Endothelial cell (in vitro differentiated cells): ENCODE results near the gene ZFYVE19. TPM values are rescaled to one million over a fixed set of nuclear protein-coding genes. Genes with fewer than 3 reads are reported as not detected.
A peak's percentile ranks its signal among the peaks of the same experiment; 100 is the strongest.

Source experiments
- DNase-seq: peaks from one replicate; pipeline ENCODE4 v3.0.0; 2021; ENCODE audit warnings: low spot score
- H3K27ac Mint-ChIP-seq: one replicate; pipeline ENCODE4 v1.8.0; 2021; ENCODE audit warnings: mixed read lengths, inconsistent platforms; ENCODE audit not compliant: unreplicated experiment
- H3K27me3 Mint-ChIP-seq: one replicate; pipeline ENCODE4 v1.8.0; 2021; ENCODE audit warnings: mild to moderate bottlenecking, moderate library complexity, mixed read lengths, inconsistent platforms; ENCODE audit not compliant: unreplicated experiment
- H3K36me3 Mint-ChIP-seq: one replicate; pipeline ENCODE4 v1.8.0; 2021; ENCODE audit warnings: mild to moderate bottlenecking, low read depth, mixed read lengths, inconsistent platforms; ENCODE audit not compliant: unreplicated experiment
- H3K4me1 Mint-ChIP-seq: one replicate; pipeline ENCODE4 v1.8.0; 2021; ENCODE audit warnings: mild to moderate bottlenecking, mixed read lengths, inconsistent platforms; ENCODE audit not compliant: unreplicated experiment
- H3K4me3 Mint-ChIP-seq: one replicate; pipeline ENCODE4 v1.8.0; 2021; ENCODE audit warnings: mild to moderate bottlenecking, mixed read lengths, inconsistent platforms; ENCODE audit not compliant: unreplicated experiment
- H3K9me3 Mint-ChIP-seq: one replicate; pipeline ENCODE4 v1.8.0; 2021; ENCODE audit warnings: mixed read lengths, inconsistent platforms; ENCODE audit not compliant: unreplicated experiment
- total RNA-seq: library from RNA; stranded (reverse); fragmentation: NEBNext Ultra II Directional; extraction: Animal tissue kit (Norgen Biotek cat#: 25700); gene quantifications from one replicate; pipeline ENCODE4 v1.2.1, GENCODE V29; 2021; ENCODE audit not compliant: unreplicated experiment
- TF ChIP-seq, protein P1 (sequence below): fragments of 200-600 bp; sonication (generic); IDR thresholded peaks from one replicate; pipeline ENCODE4 v1.5.0; 2021; ENCODE audit warnings: antibody characterized with exemption; ENCODE audit not compliant: unreplicated experiment

The ZFYVE19 gene
- total RNA-seq, 1 donor from 2014 or later = 31.5 TPM

DNA sequence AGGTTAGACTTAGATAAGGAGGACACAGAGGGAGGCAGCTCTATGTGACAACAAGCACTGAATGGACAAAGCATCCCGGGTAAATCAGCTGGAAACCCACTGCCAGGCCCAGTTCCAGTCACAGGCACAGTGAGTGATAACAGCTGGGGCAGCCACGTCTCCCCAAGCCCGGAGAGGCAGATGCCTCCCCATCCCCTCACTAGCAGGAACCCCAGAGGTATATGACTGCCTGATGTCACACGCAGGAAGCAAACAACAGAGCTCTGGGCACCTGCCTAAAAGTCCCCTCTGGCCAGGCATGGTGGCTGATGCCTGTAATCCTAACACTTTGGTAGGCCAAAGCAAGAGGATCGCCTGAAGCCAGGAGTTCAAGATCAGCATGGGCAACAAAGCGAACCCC lies 18.9 kb upstream of the ZFYVE19 start:
- no peak for DNase-seq
- Mint-ChIP-seq H3K4me1 (peaks cover 9% of the 10 kb centered on the region), H3K27me3 (peaks cover 1% of the 10 kb centered on the region), H3K9me3 (no peaks in the 10 kb centered on the region), H3K4me3 (no peak overlapping the region), H3K27ac (no peak overlapping the region), H3K36me3 (peaks cover 7% of the 10 kb centered on the region)
- TF ChIP-seq, protein P1, sequence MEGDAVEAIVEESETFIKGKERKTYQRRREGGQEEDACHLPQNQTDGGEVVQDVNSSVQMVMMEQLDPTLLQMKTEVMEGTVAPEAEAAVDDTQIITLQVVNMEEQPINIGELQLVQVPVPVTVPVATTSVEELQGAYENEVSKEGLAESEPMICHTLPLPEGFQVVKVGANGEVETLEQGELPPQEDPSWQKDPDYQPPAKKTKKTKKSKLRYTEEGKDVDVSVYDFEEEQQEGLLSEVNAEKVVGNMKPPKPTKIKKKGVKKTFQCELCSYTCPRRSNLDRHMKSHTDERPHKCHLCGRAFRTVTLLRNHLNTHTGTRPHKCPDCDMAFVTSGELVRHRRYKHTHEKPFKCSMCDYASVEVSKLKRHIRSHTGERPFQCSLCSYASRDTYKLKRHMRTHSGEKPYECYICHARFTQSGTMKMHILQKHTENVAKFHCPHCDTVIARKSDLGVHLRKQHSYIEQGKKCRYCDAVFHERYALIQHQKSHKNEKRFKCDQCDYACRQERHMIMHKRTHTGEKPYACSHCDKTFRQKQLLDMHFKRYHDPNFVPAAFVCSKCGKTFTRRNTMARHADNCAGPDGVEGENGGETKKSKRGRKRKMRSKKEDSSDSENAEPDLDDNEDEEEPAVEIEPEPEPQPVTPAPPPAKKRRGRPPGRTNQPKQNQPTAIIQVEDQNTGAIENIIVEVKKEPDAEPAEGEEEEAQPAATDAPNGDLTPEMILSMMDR = no peak

DNA sequence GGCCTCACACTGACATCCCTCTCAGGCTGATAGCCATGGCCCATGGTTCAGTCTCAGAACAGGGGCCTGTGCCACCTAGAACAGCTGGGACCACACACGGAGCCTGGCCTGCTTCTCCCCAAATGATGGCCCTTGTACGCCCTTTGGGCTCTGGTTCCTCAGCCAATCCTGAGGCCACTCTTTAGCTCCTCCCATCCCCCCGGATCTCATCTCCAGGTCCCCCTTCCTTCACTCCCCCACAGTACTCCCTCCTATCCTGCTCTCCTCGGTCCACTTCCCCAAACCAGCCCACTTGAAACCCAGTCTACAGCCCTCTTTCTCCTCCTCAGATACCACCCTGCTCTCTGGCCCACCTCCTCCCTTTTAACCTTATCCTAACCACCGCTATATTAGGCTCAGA lies 17.8 kb upstream of the ZFYVE19 start:
- Mint-ChIP-seq H3K36me3 (peaks cover 10% of the 10 kb centered on the region), H3K4me3 (peak overlapping the region; percentile 13), H3K4me1 (peaks cover 9% of the 10 kb centered on the region), H3K9me3 (no peaks in the 10 kb centered on the region), H3K27me3 (peaks cover 1% of the 10 kb centered on the region), H3K27ac (no peak overlapping the region)
- DNase-seq = no peak
- TF ChIP-seq, protein P1 = no peak

DNA sequence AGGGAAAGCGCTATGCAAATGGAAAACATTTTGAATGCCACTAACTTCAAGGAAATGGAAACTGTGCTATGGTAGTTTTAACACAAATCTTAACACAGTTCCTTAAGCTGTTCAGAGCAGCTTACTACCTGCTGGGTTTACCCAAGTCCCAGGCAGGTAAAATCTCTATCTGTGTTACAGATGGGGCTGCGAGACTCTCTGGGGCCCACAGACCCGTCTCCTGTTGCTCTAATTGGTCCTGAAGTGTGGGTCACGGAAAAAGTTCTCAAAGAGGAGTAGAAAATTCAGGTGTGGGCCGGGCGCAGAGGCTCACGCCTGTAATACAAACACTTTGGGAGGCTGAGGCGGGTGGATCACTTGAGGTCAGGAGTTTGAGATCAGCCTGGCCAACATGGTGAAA lies 16.9 kb upstream of the ZFYVE19 start:
- Mint-ChIP-seq H3K9me3 (no peaks in the 10 kb centered on the region), H3K36me3 (peaks cover 10% of the 10 kb centered on the region), H3K4me1 (peaks cover 10% of the 10 kb centered on the region), H3K4me3 (no peak overlapping the region), H3K27me3 (peaks cover 1% of the 10 kb centered on the region), H3K27ac (no peak overlapping the region)
- TF ChIP-seq, protein P1 = no peak
- no peak for DNase-seq

DNA sequence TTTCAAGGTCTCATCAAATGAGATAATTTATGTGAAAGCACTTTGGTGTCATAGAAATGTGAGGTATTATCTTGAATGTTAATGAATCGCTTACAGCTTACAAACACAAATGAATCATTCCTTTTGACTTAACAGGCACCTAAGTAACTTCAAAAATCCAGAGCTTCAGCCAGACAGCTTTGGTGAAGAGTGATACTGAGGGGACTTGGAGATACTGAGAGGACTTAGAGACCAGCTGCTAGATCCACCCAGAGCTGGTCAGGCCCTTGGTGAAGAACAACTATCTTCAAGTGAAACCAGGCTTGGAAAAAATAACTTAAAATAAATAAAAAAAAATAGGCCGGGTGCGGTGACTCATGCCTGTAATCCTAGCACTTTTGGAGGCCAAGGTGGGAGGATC lies 16.2 kb upstream of the ZFYVE19 start:
- no peak for DNase-seq
- Mint-ChIP-seq H3K4me1 (peaks cover 15% of the 10 kb centered on the region), H3K27me3 (peaks cover 1% of the 10 kb centered on the region), H3K4me3 (no peak overlapping the region), H3K9me3 (no peaks in the 10 kb centered on the region), H3K27ac (no peak overlapping the region), H3K36me3 (peaks cover 10% of the 10 kb centered on the region)
- TF ChIP-seq, protein P1 = no peak

DNA sequence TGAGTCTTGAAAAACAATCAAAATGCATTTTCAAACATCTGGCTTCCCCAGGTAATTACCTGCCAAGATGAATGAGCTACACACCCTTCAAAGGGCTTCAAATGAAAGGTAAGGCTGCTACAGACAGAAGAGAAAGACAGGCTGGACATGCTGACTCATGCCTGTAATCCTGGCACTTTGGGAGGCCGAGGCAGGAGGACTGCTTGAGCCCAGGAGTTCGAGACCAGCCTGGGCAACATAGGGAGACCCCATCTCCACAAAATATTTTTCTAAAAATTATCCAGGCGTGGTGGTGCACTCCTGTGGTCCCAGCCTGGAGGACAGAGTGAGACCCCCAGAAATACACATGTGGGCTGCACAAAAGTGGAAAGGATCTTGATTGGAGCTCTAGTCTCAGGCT lies 14.5 kb upstream of the ZFYVE19 start:
- TF ChIP-seq, protein P1 = no peak
- no peak overlapping the region for H3K27ac Mint-ChIP-seq

More for the DNA sequence above, 14.5 kb upstream of the ZFYVE19 start:
- no peak for DNase-seq
- H3K9me3 Mint-ChIP-seq = no peaks in the 10 kb centered on the region
- H3K36me3 Mint-ChIP-seq = peaks cover 10% of the 10 kb centered on the region
- H3K4me1 Mint-ChIP-seq = peaks cover 18% of the 10 kb centered on the region
- no peak overlapping the region for H3K4me3 Mint-ChIP-seq
- peaks cover 3% of the 10 kb centered on the region for H3K27me3 Mint-ChIP-seq
